Epithelial cell of proximal tubule (primary cell): Measurements from ENCODE around the gene WNT5B. TPM values are rescaled to one million over a fixed set of nuclear protein-coding genes. Genes with fewer than 3 reads are reported as not detected.

ENCODE experiments used
- DNase-seq: peaks from one replicate; pipeline ENCODE4 v3.0.0-alpha.2; 2011; ENCODE audit warnings: low read depth
- H3K4me3 ChIP-seq: 2 replicates; pipeline ENCODE4 v1.5.1; 2011; ENCODE audit warnings: low read depth, mild to moderate bottlenecking, low read length
- total RNA-seq: library from RNA; depleted of rRNA; stranded (reverse); fragments of >200 nt; gene quantifications from 2 replicates; pipeline ENCODE4 v1.2.3, GENCODE V29; 2015
- TF ChIP-seq, protein P1 (sequence below): conservative IDR thresholded peaks from 2 replicates; pipeline ENCODE4 v1.5.1; 2012; ENCODE audit warnings: low read depth, mild to moderate bottlenecking, low read length

Gene WNT5B
- total RNA-seq, 1 donor from 2014 or later = 6.6 TPM

GRCh38 chr12:1660304-1661187, 31.5 kb downstream of the WNT5B start:
- no peak for DNase-seq
- TF ChIP-seq, protein P1, sequence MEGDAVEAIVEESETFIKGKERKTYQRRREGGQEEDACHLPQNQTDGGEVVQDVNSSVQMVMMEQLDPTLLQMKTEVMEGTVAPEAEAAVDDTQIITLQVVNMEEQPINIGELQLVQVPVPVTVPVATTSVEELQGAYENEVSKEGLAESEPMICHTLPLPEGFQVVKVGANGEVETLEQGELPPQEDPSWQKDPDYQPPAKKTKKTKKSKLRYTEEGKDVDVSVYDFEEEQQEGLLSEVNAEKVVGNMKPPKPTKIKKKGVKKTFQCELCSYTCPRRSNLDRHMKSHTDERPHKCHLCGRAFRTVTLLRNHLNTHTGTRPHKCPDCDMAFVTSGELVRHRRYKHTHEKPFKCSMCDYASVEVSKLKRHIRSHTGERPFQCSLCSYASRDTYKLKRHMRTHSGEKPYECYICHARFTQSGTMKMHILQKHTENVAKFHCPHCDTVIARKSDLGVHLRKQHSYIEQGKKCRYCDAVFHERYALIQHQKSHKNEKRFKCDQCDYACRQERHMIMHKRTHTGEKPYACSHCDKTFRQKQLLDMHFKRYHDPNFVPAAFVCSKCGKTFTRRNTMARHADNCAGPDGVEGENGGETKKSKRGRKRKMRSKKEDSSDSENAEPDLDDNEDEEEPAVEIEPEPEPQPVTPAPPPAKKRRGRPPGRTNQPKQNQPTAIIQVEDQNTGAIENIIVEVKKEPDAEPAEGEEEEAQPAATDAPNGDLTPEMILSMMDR = no peak
- H3K4me3 ChIP-seq = no peak overlapping the region

GRCh38 chr12:1661553-1662335, 32.7 kb downstream of the WNT5B start:
- peak overlapping the region; percentile 52 for H3K4me3 ChIP-seq
- TF ChIP-seq, protein P1 = no peak
- DNase-seq = peak; percentile 19

DNA sequence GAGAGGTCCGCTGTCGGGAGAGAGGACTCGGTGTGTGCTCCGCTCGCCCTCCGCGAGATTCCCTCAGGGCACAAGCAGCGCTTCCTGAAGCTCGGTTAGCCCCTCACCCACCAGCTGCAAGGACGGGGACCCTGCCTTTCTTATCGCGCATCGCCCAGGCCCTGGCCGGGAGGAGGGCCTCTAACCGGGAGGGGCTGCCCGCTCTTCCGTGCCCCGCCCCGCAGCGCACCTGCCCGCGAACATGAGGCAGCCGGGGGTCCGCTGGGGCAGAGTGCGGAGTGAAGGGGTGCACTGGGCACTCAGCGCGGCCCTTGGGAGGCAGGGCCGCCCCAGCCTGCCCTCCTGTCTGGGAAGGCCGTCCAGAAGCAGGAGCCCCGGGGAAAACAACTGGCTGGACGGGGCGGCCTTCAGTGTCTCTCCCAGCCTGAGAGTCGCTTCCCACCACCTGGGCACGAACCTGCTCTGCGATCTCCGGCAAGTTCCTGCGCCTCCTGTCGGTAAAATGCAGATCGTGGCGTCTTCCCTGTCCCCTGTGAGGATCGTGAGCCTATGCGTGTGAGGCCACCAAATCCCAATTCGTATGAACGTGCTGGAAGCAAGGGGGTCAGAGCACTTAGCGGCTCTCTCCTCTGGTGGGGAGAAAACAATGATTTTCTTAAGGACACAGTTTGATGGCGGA, 33.9 kb downstream of the WNT5B start:
- H3K4me3 ChIP-seq = peak overlapping the region; percentile 30
- DNase-seq = no peak
- TF ChIP-seq, protein P1 = peak; percentile 47

DNA sequence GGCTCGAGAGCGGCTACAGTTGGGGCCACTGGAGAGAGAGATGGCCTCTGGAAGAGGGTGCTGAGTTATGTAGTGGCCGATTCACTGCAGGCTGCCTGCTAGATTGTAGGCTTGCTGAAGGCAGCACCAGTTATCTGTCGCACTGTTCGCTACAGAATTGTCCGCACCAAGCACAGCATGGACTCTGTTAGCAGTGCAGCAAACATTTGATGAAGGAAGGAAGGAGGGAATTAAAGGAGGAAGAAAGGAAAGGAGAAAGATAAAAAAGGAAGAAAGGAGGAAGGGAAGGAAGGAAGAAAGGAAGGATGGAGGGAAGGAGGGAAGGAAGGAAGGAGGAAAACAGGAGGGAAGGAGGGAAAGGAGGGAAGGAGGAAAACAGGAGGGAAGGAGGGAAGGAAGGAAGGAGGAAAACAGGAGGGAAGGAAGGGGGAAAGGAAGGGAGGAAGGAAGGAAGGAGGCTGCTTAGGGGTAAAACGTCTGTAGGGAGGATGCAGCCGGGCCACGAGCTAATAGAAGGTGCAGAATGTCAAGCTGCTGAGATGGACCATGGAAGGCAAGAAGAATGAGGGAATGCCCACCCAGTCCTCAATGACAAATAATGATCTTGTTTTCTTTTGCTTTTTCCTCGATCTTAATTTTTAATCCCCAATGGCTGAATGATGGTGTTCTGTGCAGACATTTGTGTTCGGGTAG, 34.6 kb downstream of the WNT5B start:
- no peak for DNase-seq
- no peak overlapping the region for H3K4me3 ChIP-seq
- TF ChIP-seq, protein P1 = no peak

GRCh38 chr12:1665366-1665765, 36.3 kb downstream of the WNT5B start:
- no peak overlapping the region for H3K4me3 ChIP-seq
- TF ChIP-seq, protein P1 = no peak
- no peak for DNase-seq

DNA sequence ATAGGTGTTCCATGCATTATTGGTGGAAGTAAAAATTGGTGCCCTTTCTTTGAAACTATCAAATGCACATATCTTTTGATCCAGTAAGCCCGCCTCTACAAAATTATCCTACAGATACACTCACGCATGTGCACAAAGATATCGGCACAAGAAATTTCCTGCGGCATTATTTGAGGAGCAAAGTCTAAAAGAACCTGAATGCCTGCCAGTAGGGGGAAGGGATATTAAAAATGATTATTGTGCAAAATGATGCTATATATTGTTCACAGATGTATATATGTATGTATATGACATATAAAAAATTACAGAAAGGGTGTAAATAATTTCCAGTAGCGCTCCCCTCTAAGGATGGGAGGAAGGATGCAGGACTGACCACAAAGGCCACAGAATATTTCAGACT, 37.2 kb downstream of the WNT5B start:
- H3K4me3 ChIP-seq = no peak overlapping the region
- no peak for DNase-seq
- TF ChIP-seq, protein P1 = no peak
